Keratinocyte (primary cell): Measurements from ENCODE around the gene ATXN10. TPM values are rescaled to one million over a fixed set of nuclear protein-coding genes. Genes with fewer than 3 reads are reported as not detected.
A peak's percentile ranks its signal among the peaks of the same experiment; 100 is the strongest.

Source experiments
- DNase-seq: peaks from one replicate; pipeline ENCODE4 v3.0.0-alpha.2; 2011; ENCODE audit warnings: low read depth, missing footprints, low spot score
- FAIRE-seq: peaks from 2 replicates; lab custom pipeline; 2011; peaks lifted over from hg19 to GRCh38; lab: Jason Lieb, UNC
- H2AFZ ChIP-seq: 2 replicates; pipeline ENCODE4 v1.6.0; 2012; ENCODE audit warnings: low read length, control low read depth, inconsistent platforms; ENCODE audit not compliant: control insufficient read depth
- H3K27ac ChIP-seq: 2 replicates; pipeline ENCODE4 v1.5.1; 2011; ENCODE audit warnings: low read length; ENCODE audit not compliant: control insufficient read depth, insufficient read depth
- H3K27me3 ChIP-seq: 3 replicates; pipeline ENCODE4 v1.6.0; 2011; ENCODE audit warnings: low read length; ENCODE audit not compliant: control insufficient read depth, insufficient read depth; ENCODE audit errors: extremely low read depth
- H3K36me3 ChIP-seq, 2 experiments: 2 replicates in 1 of 2; 3 replicates in 1 of 2; pipeline ENCODE4 v1.5.1; 2011; ENCODE audit warnings: low read length in 2 of 2, mild to moderate bottlenecking in 1 of 2; ENCODE audit not compliant: control insufficient read depth in 2 of 2, insufficient read depth in 2 of 2; ENCODE audit errors: extremely low read depth in 1 of 2
- H3K4me1 ChIP-seq: 3 replicates; pipeline ENCODE4 v1.5.1; 2011; ENCODE audit warnings: low read length; ENCODE audit not compliant: control insufficient read depth, insufficient read depth; ENCODE audit errors: extremely low read depth
- H3K4me2 ChIP-seq: 3 replicates; pipeline ENCODE4 v1.6.0; 2011; ENCODE audit warnings: low read depth, low read length; ENCODE audit not compliant: control insufficient read depth, insufficient read depth; ENCODE audit errors: extremely low read depth
- H3K4me3 ChIP-seq, 3 experiments: fragments of 200-600 bp in 1 of 3; sonication (generic) in 1 of 3; 2 replicates in 2 of 3; 3 replicates in 1 of 3; pipeline ENCODE4 v1.5.1; 2011 to 2016; ENCODE audit warnings: low read length in 3 of 3, mild to moderate bottlenecking in 3 of 3, control low read depth in 2 of 3, inconsistent platforms in 1 of 3, low read depth in 1 of 3, mixed read lengths in 1 of 3, mixed run types in 1 of 3, moderate library complexity in 1 of 3; ENCODE audit not compliant: control insufficient read depth in 2 of 3, insufficient read depth in 2 of 3; ENCODE audit errors: extremely low read depth in 1 of 3
- H3K79me2 ChIP-seq: 2 replicates; pipeline ENCODE4 v1.6.0; 2012; ENCODE audit warnings: low read length; ENCODE audit not compliant: control insufficient read depth, insufficient read depth
- H3K9ac ChIP-seq: 3 replicates; pipeline ENCODE4 v1.6.0; 2011; ENCODE audit warnings: low read length; ENCODE audit not compliant: control insufficient read depth, insufficient read depth; ENCODE audit errors: extremely low read depth
- H3K9me1 ChIP-seq: 3 replicates; pipeline ENCODE4 v1.6.0; 2011; ENCODE audit warnings: low read length; ENCODE audit not compliant: control insufficient read depth, insufficient read depth; ENCODE audit errors: extremely low read depth
- H3K9me3 ChIP-seq: 2 replicates; pipeline ENCODE4 v1.5.1; 2012; ENCODE audit warnings: low read depth, low read length; ENCODE audit not compliant: control insufficient read depth
- H4K20me1 ChIP-seq: 3 replicates; pipeline ENCODE4 v1.6.0; 2011; ENCODE audit warnings: low read length; ENCODE audit not compliant: control insufficient read depth, insufficient read depth; ENCODE audit errors: extremely low read depth
- CTCF ChIP-seq, 3 experiments: IDR thresholded peaks in 1 of 3; conservative IDR thresholded peaks in 1 of 3; optimal IDR thresholded peaks in 1 of 3; 2 replicates in 2 of 3; 3 replicates in 1 of 3; pipeline versions ENCODE3 to v1.5.1; 2011; ENCODE audit warnings: low read length in 3 of 3, mild to moderate bottlenecking in 3 of 3, moderate library complexity in 2 of 3, control low read depth in 1 of 3, inconsistent platforms in 1 of 3; ENCODE audit not compliant: insufficient read depth in 2 of 3; ENCODE audit errors: extremely low read depth in 1 of 3
- EZH2 ChIP-seq: IDR thresholded peaks from one replicate; pipeline ENCODE4 v1.6.1; 2012; ENCODE audit warnings: inconsistent platforms, mild to moderate bottlenecking, low read length, moderate library complexity
- dilution Hi-C: fragments of 300-500 bp; cut with MboI; formaldehyde crosslinking; loops from one replicate; pipeline ENCODE4 v1.7.0; 2020; ENCODE audit warnings: low sequenced_read_pairs; ENCODE audit not compliant: extremely low pct_ligation_motif_present
- polyA plus RNA-seq, 5 experiments: library from polyadenylated mRNA; depleted of rRNA in 3 of 5; stranded (reverse) in 3 of 5; stranded (forward) in 1 of 5; unstranded in 1 of 5; fragments of >200 nt; gene quantifications; 1 replicate in 1 of 5; 2 replicates in 3 of 5; 3 replicates in 1 of 5; pipeline versions ENCODE4 v1.2.1 to v1.2.3, GENCODE V29; 2011 to 2012; ENCODE audit warnings: missing spikeins in 2 of 5, low read depth in 1 of 5, low replicate concordance in 1 of 5

ATXN10 gene
- polyA plus RNA-seq, 1 donor (not counting 4 experiments of a cell fraction or from before 2014, with no cell fraction given), result 276 TPM

GRCh38 chr22:45785458-45785857 lies 113.8 kb downstream of the ATXN10 start:
- FAIRE-seq (peak; percentile 79), DNase-seq (no peak)
- Histone ChIP-seq H3K79me2 (peaks cover 5% of the 10 kb centered on the region), H3K9me3 (no peaks in the 10 kb centered on the region), H3K9me1 (no peaks in the 10 kb centered on the region), H4K20me1 (no peaks in the 10 kb centered on the region), H3K36me3 (no peaks in the 10 kb centered on the region), H3K4me3 (no peak overlapping the region), H2AFZ (no peak overlapping the region), H3K9ac (peak overlapping the region; percentile 19), H3K27ac (peak overlapping the region; percentile 48), H3K4me2 (no peak overlapping the region), H3K4me1 (peaks cover 20% of the 10 kb centered on the region), H3K27me3 (no peaks in the 10 kb centered on the region)
- TF ChIP-seq CTCF (optimal IDR thresholded peaks at IDR 0.05 in 1 of 3, IDR thresholded peaks at IDR 0.05 in 1 of 3, conservative IDR thresholded peaks at IDR 0.05 in 1 of 3; ENCODE audit: extremely low read depth in 1 of 3, insufficient read depth in 2 of 3, low read length in 3 of 3) (no peak), EZH2 (no peak)
- dilution Hi-C loops, result no loop called here

- Histone ChIP-seq H4K20me1 (no peaks in the 10 kb centered on the region), H3K4me2 (no peak overlapping the region), H3K27me3 (no peaks in the 10 kb centered on the region), H3K36me3 (no peaks in the 10 kb centered on the region), H3K9me3 (no peaks in the 10 kb centered on the region), H3K9ac (no peak overlapping the region), H3K27ac (no peak overlapping the region), H2AFZ (no peak overlapping the region), H3K4me3 (no peak overlapping the region), H3K4me1 (peaks cover 16% of the 10 kb centered on the region), H3K9me1 (no peaks in the 10 kb centered on the region), H3K79me2 (peaks cover 5% of the 10 kb centered on the region)
- no peak for DNase-seq
- no peak for FAIRE-seq
- TF ChIP-seq CTCF (optimal IDR thresholded peaks at IDR 0.05 in 1 of 3, IDR thresholded peaks at IDR 0.05 in 1 of 3, conservative IDR thresholded peaks at IDR 0.05 in 1 of 3; ENCODE audit: extremely low read depth in 1 of 3, insufficient read depth in 2 of 3, low read length in 3 of 3) (no peak), EZH2 (no peak)
- dilution Hi-C loops, result no loop called here
Observed at GRCh38 chr22:45786726-45787125, 115.1 kb downstream of the ATXN10 start.
